CD4-positive, alpha-beta memory T cell (primary cell): ENCODE data around the gene WDR74. TPM values are rescaled to one million over a fixed set of nuclear protein-coding genes. Genes with fewer than 3 reads are reported as not detected.
A peak's percentile ranks its signal among the peaks of the same experiment; 100 is the strongest.

Experiments used
- CTCF ChIA-PET: fragments of 350-600 bp; sonication (Branson Sonifier 250); formaldehyde crosslinking; loops from one replicate; lab custom pipeline; 2021; ENCODE audit warnings: inconsistent platforms; ENCODE audit not compliant: partially characterized antibody; lab: Charles Lee
- POLR2A ChIA-PET: fragments of 350-600 bp; sonication (Branson Sonifier 250); formaldehyde crosslinking; loops from one replicate; lab custom pipeline; 2021; ENCODE audit not compliant: partially characterized antibody; lab: Charles Lee
- DNase-seq, 5 donors: peaks; one replicate each; pipeline versions ENCODE4 v3.0.0 to v3.0.0-alpha.2; 2020 to 2022; ENCODE audit warnings: mixed read lengths in 1 of 5
- H3K27ac ChIP-seq: one replicate; pipeline ENCODE4 v1.7.0; 2013; ENCODE audit warnings: low read depth, low read length
- H3K27me3 ChIP-seq: 2 replicates; pipeline ENCODE4 v1.7.0; 2013; ENCODE audit warnings: mild to moderate bottlenecking, low read length, moderate library complexity; ENCODE audit not compliant: insufficient read depth
- H3K36me3 ChIP-seq: 2 replicates; pipeline ENCODE4 v1.7.0; 2013; ENCODE audit warnings: mild to moderate bottlenecking, low read length, moderate library complexity; ENCODE audit not compliant: insufficient read depth
- H3K4me1 ChIP-seq: 2 replicates; pipeline ENCODE4 v1.7.0; 2013; ENCODE audit warnings: mild to moderate bottlenecking, low read length, moderate library complexity; ENCODE audit not compliant: insufficient read depth
- H3K4me3 ChIP-seq, 2 donors: one replicate each; pipeline ENCODE4 v1.7.0; 2013; ENCODE audit warnings: low read length in 2 of 2, mild to moderate bottlenecking in 1 of 2
- H3K9me3 ChIP-seq, 2 donors: one replicate each; pipeline ENCODE4 v1.7.0; 2013; ENCODE audit warnings: low read length in 2 of 2, control low read depth in 1 of 2; ENCODE audit not compliant: control insufficient read depth in 1 of 2
- H3K27ac Mint-ChIP-seq, 7 donors: one replicate each; pipeline ENCODE4 v1.8.0; 2020 to 2021; ENCODE audit warnings: mixed read lengths in 7 of 7, mild to moderate bottlenecking in 6 of 7, inconsistent platforms in 3 of 7, moderate library complexity in 3 of 7
- H3K27me3 Mint-ChIP-seq, 2 donors: one replicate each; pipeline ENCODE4 v1.8.0; 2020 to 2021; ENCODE audit warnings: mixed read lengths in 2 of 2
- H3K36me3 Mint-ChIP-seq, 2 donors: one replicate each; pipeline ENCODE4 v1.8.0; 2020 to 2021; ENCODE audit warnings: mixed read lengths in 2 of 2, inconsistent platforms in 1 of 2, mild to moderate bottlenecking in 1 of 2
- H3K4me1 Mint-ChIP-seq, 4 donors: one replicate each; pipeline ENCODE4 v1.8.0; 2020 to 2021; ENCODE audit warnings: mixed read lengths in 4 of 4, mild to moderate bottlenecking in 1 of 4
- H3K4me3 Mint-ChIP-seq, 8 donors: one replicate each; pipeline ENCODE4 v1.8.0; 2020 to 2021; ENCODE audit warnings: mixed read lengths in 8 of 8, mild to moderate bottlenecking in 7 of 8, moderate library complexity in 6 of 8, inconsistent platforms in 3 of 8
- H3K9me3 Mint-ChIP-seq, 8 donors: one replicate each; pipeline ENCODE4 v1.8.0; 2020 to 2021; ENCODE audit warnings: mixed read lengths in 8 of 8, mild to moderate bottlenecking in 5 of 8, inconsistent platforms in 3 of 8, moderate library complexity in 1 of 8
- intact Hi-C: fragments of 100-400 bp; cut with micrococcal nuclease; formaldehyde crosslinking; loops from one replicate; pipeline ENCODE4 v1.15.1; 2023
- polyA plus RNA-seq, 2 donors: library from polyadenylated mRNA; unstranded; fragments of 300-500 nt; fragmentation: Illumina TruSeq; gene quantifications; one replicate each; pipeline ENCODE4 v1.2.3, GENCODE V29; 2021
- total RNA-seq, 2 experiments: library from RNA; stranded (reverse); gene quantifications; one replicate each; pipeline ENCODE4 v1.2.3, GENCODE V29; 2021

The WDR74 gene
- total and polyA plus RNA-seq, 4 experiments from 2014 or later, result 33.9 to 82.2 (median 65.0) TPM

DNA sequence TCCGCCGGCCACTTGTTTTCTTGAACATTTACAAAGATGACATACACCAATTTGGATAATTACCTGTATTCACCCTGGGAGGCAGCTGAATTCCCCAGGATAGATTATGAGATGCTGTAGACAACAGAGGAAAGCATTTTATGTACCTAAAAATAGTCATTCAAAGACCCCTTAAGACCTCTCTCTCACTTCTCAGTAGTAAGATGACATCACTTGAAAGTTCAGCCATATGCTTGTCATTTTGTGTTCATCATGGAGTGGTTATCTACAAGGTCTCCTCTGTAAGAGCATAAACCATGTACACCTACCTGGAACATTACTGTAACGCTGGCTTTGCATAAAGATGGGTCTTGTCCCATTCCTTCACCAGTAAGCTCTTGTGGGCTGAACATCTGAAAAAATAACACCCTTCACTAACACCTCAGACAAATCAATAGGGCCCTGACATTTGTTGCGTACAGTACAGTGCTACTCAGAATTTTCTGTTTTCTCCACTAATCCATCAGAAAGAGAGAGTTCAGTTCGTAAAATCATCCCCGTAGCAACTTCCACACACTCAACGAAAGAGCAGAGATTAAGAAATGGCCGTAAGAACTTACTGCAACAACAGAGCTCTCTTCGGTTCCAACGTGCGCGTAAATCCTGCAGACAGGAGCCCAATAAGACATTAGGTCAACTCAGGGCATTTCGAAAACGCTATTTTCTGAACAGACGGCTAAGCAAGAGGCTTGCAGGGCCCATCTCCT lies 15.6 kb upstream of the WDR74 start:
- peaks cover 33 to 50% of the 10 kb centered on the region in 2 donors for H3K36me3 Mint-ChIP-seq
- no peaks in the 10 kb centered on the region for H3K27me3 Mint-ChIP-seq
- H3K9me3 Mint-ChIP-seq, result peaks cover 0 to 8% (median 0%) of the 10 kb centered on the region in 8 donors
- H3K36me3 ChIP-seq, result peaks cover 33% of the 10 kb centered on the region
- H3K4me1 ChIP-seq, result peaks cover 57% of the 10 kb centered on the region
- no peaks in the 10 kb centered on the region for H3K27me3 ChIP-seq
- peak overlapping the region; percentile 89 to 91 for H3K4me3 ChIP-seq
- DNase-seq, result no peak
- peaks cover 41 to 74% (median 57%) of the 10 kb centered on the region in 4 donors for H3K4me1 Mint-ChIP-seq
- POLR2A ChIA-PET, result interaction anchor here (0.6 to 10.3 kb wide), 50 partner anchors 9 to 1890 kb away, joined by 3 to 667 read pairs (median 6); partner anchors contain the start of genes AHNAK, B3GAT3, BSCL2 and C11orf98
- peak overlapping the region; percentile 93 to 98 (median 95) for H3K27ac Mint-ChIP-seq
- CTCF ChIA-PET, result interaction anchor here (0.6 to 5.2 kb wide), 8 partner anchors 12 to 180 kb away, joined by 3 to 72 read pairs (median 4); partner anchors contain the start of genes SLC3A2, TMEM179B and WDR74
- intact Hi-C loops, result loop anchor here (1.0 to 10.0 kb wide), 4 partner anchors 13 to 300 kb away; partner anchors contain the start of genes TMEM179B and TMEM223
- H3K9me3 ChIP-seq, result no peaks in the 10 kb centered on the region
- H3K27ac ChIP-seq, result peak overlapping the region; percentile 78
- peak overlapping the region; percentile 95 to 99 (median 96) for H3K4me3 Mint-ChIP-seq

DNA sequence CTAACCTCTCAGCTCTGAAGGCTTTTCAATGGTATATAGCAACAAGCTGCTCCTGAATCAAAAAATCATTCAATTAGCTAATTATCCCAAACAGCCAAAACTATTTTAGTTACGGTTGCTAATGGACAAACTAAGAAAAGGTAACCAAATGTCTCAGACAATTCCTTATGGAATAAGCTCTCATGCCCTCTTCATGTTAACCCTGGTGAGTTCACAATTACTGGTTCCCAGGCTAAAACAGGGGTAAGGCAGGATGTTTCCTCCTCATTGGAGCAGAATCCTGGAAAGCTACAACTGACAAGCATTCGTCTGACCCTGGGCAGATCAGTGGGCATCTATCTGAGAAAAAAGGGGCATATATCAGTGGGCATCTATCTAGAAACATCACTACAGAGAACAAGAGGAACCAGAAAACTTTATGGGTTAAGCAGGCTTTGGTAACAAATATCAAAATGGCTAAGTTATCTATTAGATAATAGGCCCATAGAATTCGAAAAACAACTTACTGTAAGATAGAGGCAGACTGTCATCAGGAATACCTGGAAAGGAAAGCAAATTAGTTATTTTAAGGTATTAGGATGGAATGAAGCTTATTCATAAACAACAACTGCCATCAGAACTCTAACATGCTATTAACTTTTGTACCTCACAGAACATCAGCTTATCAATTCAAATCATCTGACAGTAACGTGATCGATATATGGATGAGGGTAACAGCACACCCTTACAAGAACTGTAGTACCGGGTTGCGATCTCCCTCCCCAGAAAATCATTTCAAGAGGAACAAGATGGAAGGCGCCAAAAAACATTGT lies 14.8 kb upstream of the WDR74 start:
- H3K27ac ChIP-seq, result peak overlapping the region; percentile 78
- Mint-ChIP-seq H3K27me3 (no peaks in the 10 kb centered on the region), H3K27ac (peak overlapping the region; percentile 89 to 98 (median 94)), H3K4me1 (peaks cover 41 to 76% (median 58%) of the 10 kb centered on the region in 4 donors), H3K9me3 (peaks cover 0 to 8% (median 0%) of the 10 kb centered on the region in 8 donors), H3K36me3 (peaks cover 33 to 50% of the 10 kb centered on the region in 2 donors), H3K4me3 (peak overlapping the region; percentile 95 to 99 (median 96))
- H3K4me3 ChIP-seq, result peak overlapping the region; percentile 89 to 91
- H3K9me3 ChIP-seq, result no peaks in the 10 kb centered on the region
- peaks cover 33% of the 10 kb centered on the region for H3K36me3 ChIP-seq
- DNase-seq, result no peak
- no peaks in the 10 kb centered on the region for H3K27me3 ChIP-seq
- POLR2A ChIA-PET, result interaction anchor here (0.6 to 10.3 kb wide), 31 partner anchors 11 to 1392 kb away, joined by 3 to 667 read pairs (median 17); partner anchors contain the start of genes AHNAK, BSCL2, C11orf98 and CSKMT
- peaks cover 57% of the 10 kb centered on the region for H3K4me1 ChIP-seq
- CTCF ChIA-PET, result interaction anchor here (0.7 to 5.2 kb wide), 8 partner anchors 8 to 79 kb away, joined by 3 to 72 read pairs (median 4); partner anchors contain the start of genes SLC3A2, TMEM179B and WDR74
- intact Hi-C loops, result loop anchor here (10.0 kb wide), 1 partner anchor 299 kb away; no protein-coding TSS in a partner anchor

DNA sequence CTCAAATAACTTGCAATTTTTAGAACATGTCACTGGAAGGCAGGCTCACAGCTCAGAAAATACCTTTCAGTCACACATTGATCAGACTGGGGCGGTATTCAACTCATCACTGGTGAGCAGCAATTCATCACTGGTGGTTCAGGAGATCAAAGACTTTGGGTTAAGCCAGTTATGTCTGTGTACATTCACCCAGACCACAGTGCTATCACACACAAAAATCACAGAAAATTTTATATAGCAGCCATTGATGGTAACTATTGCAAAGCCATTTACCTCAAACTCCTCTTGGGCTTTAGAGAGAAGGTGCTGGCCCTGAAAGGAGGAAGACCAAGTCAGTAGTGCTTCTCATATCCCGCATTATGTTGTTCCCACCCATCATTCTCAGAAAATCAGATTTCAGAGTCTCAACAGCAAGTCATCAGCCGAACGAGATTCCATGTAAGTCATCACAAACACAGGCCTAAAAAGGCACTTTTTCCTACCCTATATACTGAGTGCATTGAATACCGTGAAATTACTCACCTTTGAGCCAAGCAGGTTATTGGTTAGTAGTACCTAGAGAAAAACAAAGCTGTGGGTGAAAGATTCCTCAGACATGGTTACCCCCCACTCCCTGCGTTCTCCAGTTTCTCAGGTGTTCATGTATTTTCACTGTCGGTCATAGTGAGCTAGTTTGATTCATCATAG lies 14.0 kb upstream of the WDR74 start:
- Histone ChIP-seq H3K4me3 (peak overlapping the region; percentile 89 to 91), H3K27ac (peak overlapping the region; percentile 78)

DNA sequence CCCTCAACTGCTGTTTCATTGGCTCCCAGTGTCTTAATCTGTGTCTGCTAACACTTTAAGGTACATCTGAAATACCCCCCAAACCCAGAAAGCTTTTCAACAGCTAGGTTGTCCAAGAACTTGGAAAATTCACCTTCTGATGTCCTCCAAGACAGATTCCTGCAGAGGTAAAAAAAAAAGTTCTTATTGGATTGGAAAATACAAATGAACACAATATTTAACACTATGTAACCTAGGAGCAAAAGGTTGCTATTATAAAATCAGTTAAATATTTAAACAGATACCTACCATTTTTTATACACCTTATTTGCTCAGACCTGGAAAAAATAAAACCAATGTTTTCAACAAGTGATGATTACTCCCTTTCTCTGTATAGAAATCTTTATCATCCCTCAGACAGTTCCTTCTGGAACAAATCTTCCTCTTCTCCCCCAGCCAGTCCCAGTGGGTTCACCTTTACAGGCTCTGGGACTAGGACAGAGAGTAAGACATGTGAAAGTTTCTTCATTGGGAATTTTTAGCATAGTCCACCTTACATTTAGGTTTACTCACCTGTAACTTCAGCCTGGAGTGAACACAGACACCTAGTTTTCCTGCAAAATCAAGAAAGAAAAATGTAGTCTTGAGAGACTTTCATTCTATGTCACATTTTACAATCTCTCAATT lies 13.3 kb upstream of the WDR74 start:
- H3K4me1 Mint-ChIP-seq, result peaks cover 41 to 71% (median 56%) of the 10 kb centered on the region in 4 donors
- no peak overlapping the region for H3K4me3 ChIP-seq
- ChIA-PET POLR2A (interaction anchor here (1.4 to 10.3 kb wide), 11 partner anchors 9 to 300 kb away, joined by 3 to 667 read pairs (median 24); partner anchors contain the start of genes EEF1G, GNG3, LBHD1 and MTA2), CTCF (no interaction called here)
- H3K9me3 Mint-ChIP-seq, result peaks cover 0 to 8% (median 0%) of the 10 kb centered on the region in 8 donors
- H3K4me1 ChIP-seq, result peaks cover 56% of the 10 kb centered on the region
- intact Hi-C loops, result loop anchor here (10.0 kb wide), 1 partner anchor 298 kb away; no protein-coding TSS in a partner anchor
- peak overlapping the region; percentile 78 for H3K27ac ChIP-seq
- H3K4me3 Mint-ChIP-seq, result peak overlapping the region in 6 of 8 donors; percentile 95 to 99 (median 96)
- H3K27me3 Mint-ChIP-seq, result no peaks in the 10 kb centered on the region
- no peaks in the 10 kb centered on the region for H3K9me3 ChIP-seq
- no peak for DNase-seq
- H3K36me3 ChIP-seq, result peaks cover 33% of the 10 kb centered on the region
- peaks cover 33 to 50% of the 10 kb centered on the region in 2 donors for H3K36me3 Mint-ChIP-seq
- H3K27me3 ChIP-seq, result no peaks in the 10 kb centered on the region
- peak overlapping the region; percentile 48 to 97 (median 93) for H3K27ac Mint-ChIP-seq

More for the DNA sequence above, 14.0 kb upstream of the WDR74 start:
- ChIA-PET CTCF (interaction anchor here (0.7 to 5.2 kb wide), 7 partner anchors 8 to 67 kb away, joined by 3 to 72 read pairs (median 4); partner anchors contain the start of genes SLC3A2, TMEM179B and WDR74), POLR2A (interaction anchor here (0.6 to 10.3 kb wide), 20 partner anchors 10 to 300 kb away, joined by 3 to 667 read pairs (median 32); partner anchors contain the start of genes C11orf98, CSKMT, EEF1G and GNG3)
- Mint-ChIP-seq H3K9me3 (peaks cover 0 to 8% (median 0%) of the 10 kb centered on the region in 8 donors), H3K27ac (peak overlapping the region; percentile 84 to 97 (median 93)), H3K36me3 (peaks cover 33 to 50% of the 10 kb centered on the region in 2 donors), H3K27me3 (no peaks in the 10 kb centered on the region), H3K4me3 (peak overlapping the region; percentile 95 to 99 (median 96)), H3K4me1 (peaks cover 43 to 76% (median 59%) of the 10 kb centered on the region in 4 donors)
- intact Hi-C loops, result loop anchor here (10.0 kb wide), 1 partner anchor 299 kb away; no protein-coding TSS in a partner anchor
- Histone ChIP-seq H3K4me1 (peaks cover 57% of the 10 kb centered on the region), H3K36me3 (peaks cover 33% of the 10 kb centered on the region), H3K9me3 (no peaks in the 10 kb centered on the region), H3K27me3 (no peaks in the 10 kb centered on the region)
- DNase-seq, result peak in 4 of 5 donors; percentile 34 to 75 (median 42)

DNA sequence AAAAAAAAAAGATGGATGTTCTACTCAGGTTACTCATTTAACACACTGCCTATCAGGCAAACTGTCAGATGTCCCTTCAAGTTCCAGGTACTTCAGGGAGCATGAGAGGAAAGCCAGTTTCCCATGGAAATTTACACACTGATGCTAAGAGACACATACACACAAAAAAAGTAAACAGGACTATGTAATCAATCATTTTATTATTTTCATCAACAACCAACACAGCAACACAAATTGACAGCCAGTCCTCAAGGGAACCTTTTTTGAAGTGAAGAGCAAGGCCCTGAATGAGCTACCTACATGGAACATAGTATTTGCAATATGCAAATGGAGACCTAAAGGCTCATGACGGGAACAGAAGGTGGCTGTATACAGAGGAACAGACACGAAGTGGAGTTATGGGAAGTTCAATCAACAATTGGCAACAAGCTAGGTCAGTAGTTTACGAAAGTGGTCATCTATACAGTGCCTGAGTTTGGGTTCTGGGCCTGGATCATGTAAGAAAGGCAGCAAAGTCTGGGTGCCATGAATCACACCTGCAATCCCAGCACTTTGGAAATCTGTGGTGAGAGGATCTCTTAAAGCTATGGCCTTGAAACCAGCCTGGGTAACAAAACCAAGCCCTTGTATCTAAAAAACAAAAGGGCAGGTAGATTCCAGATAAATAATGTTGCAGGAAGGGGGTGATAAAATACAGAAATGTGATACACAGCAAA lies 12.6 kb upstream of the WDR74 start:
- H3K27ac ChIP-seq, result no peak overlapping the region
- H3K4me3 ChIP-seq, result no peak overlapping the region
- no peaks in the 10 kb centered on the region for H3K27me3 ChIP-seq
- intact Hi-C loops, result loop anchor here (10.0 kb wide), 1 partner anchor 297 kb away; no protein-coding TSS in a partner anchor
- H3K4me1 ChIP-seq, result peaks cover 49% of the 10 kb centered on the region
- H3K27me3 Mint-ChIP-seq, result no peaks in the 10 kb centered on the region
- H3K9me3 Mint-ChIP-seq, result peaks cover 0 to 8% (median 0%) of the 10 kb centered on the region in 8 donors
- CTCF ChIA-PET, result no interaction called here
- peaks cover 41 to 68% (median 52%) of the 10 kb centered on the region in 4 donors for H3K4me1 Mint-ChIP-seq
- no peak for DNase-seq
- H3K36me3 Mint-ChIP-seq, result peaks cover 33 to 50% of the 10 kb centered on the region in 2 donors
- H3K9me3 ChIP-seq, result no peaks in the 10 kb centered on the region
- peak overlapping the region; percentile 48 to 93 (median 82) for H3K27ac Mint-ChIP-seq
- H3K36me3 ChIP-seq, result peaks cover 33% of the 10 kb centered on the region
- POLR2A ChIA-PET, result interaction anchor here (1.1 to 10.3 kb wide), 10 partner anchors 9 to 278 kb away, joined by 3 to 667 read pairs (median 23); partner anchors contain the start of genes EEF1G, GNG3, LBHD1 and SLC3A2
- H3K4me3 Mint-ChIP-seq, result peak overlapping the region in 5 of 8 donors; percentile 6 to 69 (median 43)
